H1 (cell line): ENCODE measurements around the gene DTD1.

Experiments
- ASH2L ChIP-seq: fragments of 200-600, 300-600 bp; sonication (generic); IDR thresholded peaks from one replicate; pipeline ENCODE4 v1.7.1; 2017; ENCODE audit warnings: low read length
- CHD1 ChIP-seq: IDR thresholded peaks from 2 replicates; pipeline ENCODE4 v1.6.1; 2012; ENCODE audit warnings: low read depth, low read length, improper control_type of control experiment
- CTCF ChIP-seq, 3 experiments: IDR thresholded peaks; 1 replicate in 2 of 3; 2 replicates in 1 of 3; pipeline versions ENCODE4 v1.5.1 to v1.6.1; 2011; ENCODE audit warnings: low read length in 3 of 3, mild to moderate bottlenecking in 3 of 3, inconsistent platforms in 2 of 3, low read depth in 1 of 3, moderate library complexity in 1 of 3; ENCODE audit not compliant: insufficient read depth in 1 of 3; ENCODE audit errors: control extremely low read depth in 1 of 3
- EZH2 ChIP-seq: fragments of 200-600 bp; sonication (generic); IDR thresholded peaks from 2 replicates; pipeline ENCODE4 v1.7.1; 2012; ENCODE audit warnings: low read depth, mild to moderate bottlenecking, moderate library complexity, low read length, inconsistent platforms; ENCODE audit not compliant: severe bottlenecking
- MAFK ChIP-seq: IDR thresholded peaks from 2 replicates; pipeline ENCODE4 v1.6.1; 2012; ENCODE audit warnings: low read depth, mild to moderate bottlenecking, improper control_type of control experiment, low read length
- POLR2A ChIP-seq, 2 experiments: IDR thresholded peaks; 1 replicate in 1 of 2; 2 replicates in 1 of 2; pipeline ENCODE4 v1.6.1; 2011; ENCODE audit warnings: low read depth in 2 of 2, low read length in 2 of 2, mild to moderate bottlenecking in 2 of 2; ENCODE audit errors: control extremely low read depth in 1 of 2
- POLR2AphosphoS5 ChIP-seq: IDR thresholded peaks from 2 replicates; pipeline ENCODE4 v1.6.1; 2011; ENCODE audit warnings: low read depth, low read length
- RAD21 ChIP-seq, 2 experiments: IDR thresholded peaks in 1 of 2; conservative IDR thresholded peaks in 1 of 2; 2 replicates each; pipeline ENCODE4 v1.6.1; 2011; ENCODE audit warnings: low read depth in 2 of 2, low read length in 2 of 2, improper control_type of control experiment in 1 of 2, inconsistent platforms in 1 of 2, mild to moderate bottlenecking in 1 of 2, moderate library complexity in 1 of 2
- RNF2 ChIP-seq: fragments of 200-900, 300-1000 bp; sonication (generic); IDR thresholded peaks from 2 replicates; pipeline ENCODE4 v1.7.1; 2016; ENCODE audit warnings: borderline replicate concordance, low read depth, mild to moderate bottlenecking, antibody characterized with exemption, low read length; ENCODE audit not compliant: poor library complexity, severe bottlenecking; ENCODE audit errors: missing control alignments
- TBP ChIP-seq: IDR thresholded peaks from 2 replicates; pipeline ENCODE4 v1.6.1; 2011; ENCODE audit warnings: low read depth, low read length, improper control_type of control experiment
- USF2 ChIP-seq: IDR thresholded peaks from 2 replicates; pipeline ENCODE4 v1.6.1; 2011; ENCODE audit warnings: low read length, improper control_type of control experiment
- YY1 ChIP-seq: IDR thresholded peaks from 2 replicates; pipeline ENCODE4 v1.6.1; 2011; ENCODE audit warnings: low read depth, mild to moderate bottlenecking, low read length

GRCh38 chr20:18678549-18679419 lies 90.9 kb downstream of the DTD1 start:
- TF ChIP-seq POLR2AphosphoS5 (no peak), POLR2A (IDR thresholded peaks at IDR 0.05; ENCODE audit: control extremely low read depth in 1 of 2, low read depth in 2 of 2, low read length in 2 of 2) (no peak), CTCF (IDR thresholded peaks at IDR 0.05; ENCODE audit: control extremely low read depth in 1 of 3, insufficient read depth in 1 of 3, low read depth in 1 of 3, low read length in 3 of 3) (no peak), RAD21 (IDR thresholded peaks at IDR 0.05 in 1 of 2, conservative IDR thresholded peaks at IDR 0.05 in 1 of 2; ENCODE audit: low read depth in 2 of 2, low read length in 2 of 2) (no peak), ASH2L (no peak), EZH2 (no peak), TBP (no peak), USF2 (no peak), MAFK (no peak), YY1 (no peak), CHD1 (no peak), RNF2 (no peak)
